Nephron (organoid): ENCODE measurements around the gene MYDGF.
"Not testable (repeated sequence)": the region's sequence is repeated elsewhere in the genome, so short reads cannot be mapped to it uniquely, and the experiment has no call there.

Source experiments
- H3K27ac Mint-ChIP-seq, 3 experiments: 2 replicates each; pipeline ENCODE4 v1.8.0; 2020; ENCODE audit warnings: mixed read lengths in 3 of 3, mild to moderate bottlenecking in 2 of 3, moderate library complexity in 1 of 3
- H3K27me3 Mint-ChIP-seq: 2 replicates; pipeline ENCODE4 v1.8.0; 2021; ENCODE audit warnings: low read depth, mild to moderate bottlenecking, moderate library complexity, mixed read lengths
- H3K36me3 Mint-ChIP-seq: 2 replicates; pipeline ENCODE4 v1.8.0; 2020; ENCODE audit warnings: low read depth, mixed read lengths
- H3K4me1 Mint-ChIP-seq: 2 replicates; pipeline ENCODE4 v1.8.0; 2020; ENCODE audit warnings: mixed read lengths
- H3K4me3 Mint-ChIP-seq, 3 experiments: 2 replicates each; pipeline ENCODE4 v1.8.0; 2020; ENCODE audit warnings: mild to moderate bottlenecking in 3 of 3, mixed read lengths in 3 of 3, moderate library complexity in 2 of 3
- H3K9me3 Mint-ChIP-seq: 2 replicates; pipeline ENCODE4 v1.8.0; 2020; ENCODE audit warnings: mixed read lengths
- TF ChIP-seq, protein P1 (sequence below), 3 experiments: fragments of 200-600 bp; sonication (generic); IDR thresholded peaks; one replicate each; pipeline ENCODE4 v1.5.0; 2021; ENCODE audit warnings: antibody characterized with exemption in 3 of 3; ENCODE audit not compliant: unreplicated experiment in 3 of 3

MYDGF gene

DNA sequence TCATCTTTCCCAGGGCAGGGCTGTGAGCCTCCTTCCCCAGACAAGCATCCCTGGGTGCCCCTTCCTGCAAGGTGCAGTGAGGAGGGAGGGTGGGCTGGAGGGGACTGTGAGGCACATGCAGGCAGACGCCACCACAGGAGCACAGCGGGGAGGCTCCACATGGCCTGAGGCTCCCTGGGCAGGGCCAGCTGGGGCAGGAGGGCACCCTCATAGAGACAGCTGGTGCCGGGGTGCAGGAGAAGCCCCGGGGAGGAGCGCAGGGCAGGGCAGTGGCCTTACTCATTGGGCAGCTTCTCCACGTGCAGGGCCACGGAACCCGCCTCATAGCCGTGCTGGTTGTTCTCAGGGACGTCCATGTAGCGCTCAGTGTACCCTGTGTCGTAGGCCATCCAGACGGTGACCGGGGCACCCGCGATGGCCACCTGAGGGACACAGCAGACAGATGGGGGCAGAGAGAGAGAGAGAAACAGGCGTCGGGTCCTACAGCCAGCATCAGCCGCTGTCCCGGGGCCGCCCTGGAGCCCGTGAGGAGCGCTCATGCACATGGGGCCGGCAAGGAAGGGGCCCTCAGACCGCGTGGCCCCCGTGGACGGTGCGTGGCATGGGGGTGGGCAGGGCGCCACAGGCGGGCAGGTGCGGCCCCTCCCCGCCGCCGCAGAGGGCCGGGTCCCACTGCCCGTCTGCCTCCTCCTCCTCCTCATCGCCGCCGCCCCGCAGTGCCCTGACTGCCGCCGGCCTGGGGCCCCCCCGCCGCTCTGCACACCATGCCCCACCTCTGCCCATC lies 12.5 kb upstream of the MYDGF start:
- H3K9me3 Mint-ChIP-seq: no peaks in the 10 kb centered on the region
- H3K4me3 Mint-ChIP-seq: no peak overlapping the region
- peaks cover 23% of the 10 kb centered on the region for H3K36me3 Mint-ChIP-seq
- H3K27me3 Mint-ChIP-seq: no peaks in the 10 kb centered on the region
- no peaks in the 10 kb centered on the region for H3K4me1 Mint-ChIP-seq
- TF ChIP-seq, protein P1, sequence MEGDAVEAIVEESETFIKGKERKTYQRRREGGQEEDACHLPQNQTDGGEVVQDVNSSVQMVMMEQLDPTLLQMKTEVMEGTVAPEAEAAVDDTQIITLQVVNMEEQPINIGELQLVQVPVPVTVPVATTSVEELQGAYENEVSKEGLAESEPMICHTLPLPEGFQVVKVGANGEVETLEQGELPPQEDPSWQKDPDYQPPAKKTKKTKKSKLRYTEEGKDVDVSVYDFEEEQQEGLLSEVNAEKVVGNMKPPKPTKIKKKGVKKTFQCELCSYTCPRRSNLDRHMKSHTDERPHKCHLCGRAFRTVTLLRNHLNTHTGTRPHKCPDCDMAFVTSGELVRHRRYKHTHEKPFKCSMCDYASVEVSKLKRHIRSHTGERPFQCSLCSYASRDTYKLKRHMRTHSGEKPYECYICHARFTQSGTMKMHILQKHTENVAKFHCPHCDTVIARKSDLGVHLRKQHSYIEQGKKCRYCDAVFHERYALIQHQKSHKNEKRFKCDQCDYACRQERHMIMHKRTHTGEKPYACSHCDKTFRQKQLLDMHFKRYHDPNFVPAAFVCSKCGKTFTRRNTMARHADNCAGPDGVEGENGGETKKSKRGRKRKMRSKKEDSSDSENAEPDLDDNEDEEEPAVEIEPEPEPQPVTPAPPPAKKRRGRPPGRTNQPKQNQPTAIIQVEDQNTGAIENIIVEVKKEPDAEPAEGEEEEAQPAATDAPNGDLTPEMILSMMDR (IDR thresholded peaks at IDR 0.05; ENCODE audit: unreplicated experiment in 3 of 3): no peak
- no peak overlapping the region for H3K27ac Mint-ChIP-seq

DNA sequence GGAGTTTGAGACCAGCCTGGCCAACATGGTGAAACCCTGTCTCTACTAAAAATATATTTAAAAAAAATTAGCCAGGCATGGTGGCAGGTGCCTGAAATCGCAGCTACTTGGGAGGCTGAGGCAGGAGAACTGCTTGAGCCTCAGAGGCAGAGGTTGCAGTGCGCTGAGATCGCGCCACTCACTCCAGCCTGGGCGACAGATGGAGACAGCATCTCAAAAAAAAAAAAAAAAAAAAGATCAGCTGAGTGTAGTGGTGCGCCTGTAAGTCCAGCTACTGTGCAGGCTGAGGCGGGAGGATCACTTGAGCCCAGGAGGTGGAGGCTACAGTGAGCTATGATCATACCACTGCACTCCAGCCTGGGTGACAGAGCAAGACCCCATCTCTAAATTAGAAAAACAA lies 9.9 kb upstream of the MYDGF start:
- H3K36me3 Mint-ChIP-seq: peaks cover 24% of the 10 kb centered on the region
- H3K4me1 Mint-ChIP-seq, H3K9me3 Mint-ChIP-seq, H3K27me3 Mint-ChIP-seq, H3K27ac Mint-ChIP-seq, H3K4me3 Mint-ChIP-seq: not testable (repeated sequence)

DNA sequence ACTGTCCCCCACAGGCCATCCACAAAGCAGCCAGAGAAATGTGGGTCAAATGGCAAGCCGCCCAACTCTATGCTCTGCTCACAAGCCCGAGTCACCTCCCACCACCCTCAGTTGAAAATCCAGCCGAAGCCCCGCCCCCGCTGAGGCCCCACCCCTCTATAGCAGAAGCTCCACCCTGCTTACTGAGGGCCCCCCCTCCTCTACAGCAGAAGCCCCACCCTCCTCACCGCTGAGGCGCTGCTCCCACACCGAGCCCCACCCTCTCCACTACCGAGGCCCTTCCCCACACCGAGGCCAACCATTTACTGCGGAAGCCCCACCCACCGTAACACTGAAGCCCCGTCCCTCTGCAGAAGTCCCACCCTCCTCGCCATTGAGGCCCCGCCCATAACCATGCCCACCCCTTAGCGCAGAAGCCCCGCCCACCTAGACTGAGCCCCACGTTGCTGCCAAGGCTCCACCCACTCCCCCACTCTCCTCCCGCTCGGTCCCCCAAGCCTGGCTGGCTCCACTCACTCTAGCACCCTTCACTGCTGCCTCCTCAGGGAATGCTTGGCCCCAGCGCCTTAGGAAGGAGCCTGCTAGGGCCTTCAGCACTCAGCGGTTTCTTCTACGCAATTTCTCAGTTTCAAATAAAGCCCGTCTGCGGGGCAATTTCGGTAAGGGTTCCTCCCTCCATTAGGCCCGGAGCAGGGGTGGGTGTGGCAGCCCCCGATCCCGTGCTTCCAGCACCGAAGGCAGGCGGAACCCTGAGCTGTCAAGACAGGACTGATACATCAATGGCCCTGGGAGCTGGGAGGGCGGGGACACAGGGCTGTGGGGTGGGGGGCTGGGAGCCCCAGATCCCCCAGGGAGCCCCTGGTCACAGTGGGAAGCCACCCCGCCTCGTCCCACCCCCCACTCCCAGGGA lies 9.0 kb upstream of the MYDGF start:
- Mint-ChIP-seq H3K27me3 (no peaks in the 10 kb centered on the region), H3K4me3 (no peak overlapping the region), H3K27ac (peak overlapping the region in 1 of 3 experiments; percentile 33), H3K4me1 (no peaks in the 10 kb centered on the region), H3K9me3 (no peaks in the 10 kb centered on the region), H3K36me3 (peaks cover 23% of the 10 kb centered on the region)
- TF ChIP-seq, protein P1 (IDR thresholded peaks at IDR 0.05; ENCODE audit: unreplicated experiment in 3 of 3): no peak

DNA sequence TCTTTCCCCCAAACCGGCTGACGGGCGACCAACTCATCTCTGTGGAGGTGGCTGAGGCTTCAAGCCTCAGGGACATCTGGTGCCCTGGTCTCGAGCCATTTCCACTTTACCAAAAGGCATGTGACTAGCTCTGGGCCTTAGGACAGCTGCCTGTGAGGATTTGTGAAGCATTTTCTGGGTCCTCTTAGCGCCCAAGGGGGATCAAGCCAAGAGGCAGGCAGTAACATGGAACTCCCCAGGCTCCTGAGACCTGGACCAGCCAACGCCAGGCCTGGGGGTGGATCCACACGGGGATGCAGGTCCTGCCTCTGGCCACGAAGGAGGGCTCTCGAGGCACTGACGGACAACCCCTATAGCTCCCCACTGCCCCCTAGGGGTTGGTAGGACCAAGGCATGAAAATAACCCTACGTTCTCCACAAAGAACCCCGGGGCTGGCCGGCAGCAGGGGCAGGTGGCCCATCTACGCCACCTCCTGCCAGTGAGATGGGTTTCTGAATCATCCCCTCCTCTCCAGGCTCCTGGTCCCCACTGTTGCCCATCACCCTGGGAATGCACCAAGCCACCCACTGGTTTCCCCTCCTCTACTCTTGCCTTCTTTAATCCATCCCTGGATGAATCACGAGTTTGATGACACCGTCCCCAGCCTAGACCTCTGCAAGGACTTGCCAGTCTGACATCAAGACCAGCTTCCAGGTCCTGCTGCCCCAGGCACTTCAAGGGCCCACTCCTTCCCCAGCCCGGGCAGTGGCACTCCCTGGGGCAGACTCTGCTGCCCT lies 7.0 kb upstream of the MYDGF start:
- H3K36me3 Mint-ChIP-seq: peaks cover 16% of the 10 kb centered on the region
- no peaks in the 10 kb centered on the region for H3K9me3 Mint-ChIP-seq
- TF ChIP-seq, protein P1 (IDR thresholded peaks at IDR 0.05; ENCODE audit: unreplicated experiment in 3 of 3): peak; percentile 13 to 47 (median 21)
- H3K27ac Mint-ChIP-seq: no peak overlapping the region
- H3K4me1 Mint-ChIP-seq: no peaks in the 10 kb centered on the region
- no peak overlapping the region for H3K4me3 Mint-ChIP-seq
- no peaks in the 10 kb centered on the region for H3K27me3 Mint-ChIP-seq

DNA sequence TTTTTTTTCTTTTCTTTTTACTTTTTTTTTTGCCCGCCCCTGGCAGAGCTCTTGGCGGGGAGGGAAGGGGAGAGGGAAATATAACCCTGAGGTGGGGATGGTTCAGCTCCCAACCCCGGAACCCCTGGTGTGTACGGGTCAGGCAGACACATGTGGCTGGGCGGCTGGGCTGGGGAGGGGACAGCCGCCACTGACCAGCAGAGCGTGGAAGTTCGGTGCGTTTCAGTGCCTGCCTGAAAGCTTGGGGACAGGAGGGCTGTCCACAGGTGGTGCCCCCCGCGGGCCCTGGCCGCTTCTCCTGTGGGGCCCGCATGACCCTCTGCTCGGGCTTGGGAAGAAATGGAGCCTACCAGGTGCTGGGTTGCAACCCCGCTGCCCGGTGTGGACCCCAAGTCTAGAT lies 5.2 kb upstream of the MYDGF start:
- H3K4me1 Mint-ChIP-seq: no peaks in the 10 kb centered on the region
- H3K27me3 Mint-ChIP-seq: no peaks in the 10 kb centered on the region
- peaks cover 12% of the 10 kb centered on the region for H3K36me3 Mint-ChIP-seq
- TF ChIP-seq, protein P1 (IDR thresholded peaks at IDR 0.05; ENCODE audit: unreplicated experiment in 3 of 3): no peak
- H3K4me3 Mint-ChIP-seq: no peak overlapping the region
- no peaks in the 10 kb centered on the region for H3K9me3 Mint-ChIP-seq
- no peak overlapping the region for H3K27ac Mint-ChIP-seq

DNA sequence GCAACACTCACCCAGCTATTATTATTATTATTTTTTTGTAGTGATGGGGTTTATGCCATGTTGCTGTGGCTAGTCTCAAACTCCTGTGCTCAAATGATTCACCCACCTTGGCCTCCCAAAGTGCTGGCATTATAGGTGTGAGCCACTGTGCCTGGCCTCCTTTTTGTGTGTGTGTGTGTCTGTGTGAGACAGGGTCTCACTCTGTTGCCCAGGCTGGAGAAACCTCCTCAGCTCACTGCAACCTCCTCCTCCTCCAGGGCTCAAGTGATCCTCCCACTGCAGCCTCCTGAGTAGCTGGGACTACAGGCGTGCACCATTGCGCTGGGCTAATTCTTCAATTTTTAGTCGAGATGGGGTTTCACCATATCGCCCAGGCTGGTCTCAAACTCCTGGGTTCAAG lies 3.6 kb upstream of the MYDGF start:
- Mint-ChIP-seq H3K27me3 (no peaks in the 10 kb centered on the region), H3K4me3 (no peak overlapping the region), H3K27ac (no peak overlapping the region), H3K9me3 (no peaks in the 10 kb centered on the region), H3K4me1 (no peaks in the 10 kb centered on the region), H3K36me3 (peaks cover 7% of the 10 kb centered on the region)
- TF ChIP-seq, protein P1 (IDR thresholded peaks at IDR 0.05; ENCODE audit: unreplicated experiment in 3 of 3): no peak
